Stimulated activated memory B cell treated with anti-CD40 and anti-IgM and Interleukin-4, amounts not matched to agents 10 μg/mL and 1 μg/mL and 100 μg/mL, for 72 hours (primary cell): Measurements from ENCODE around the gene FREM1.

Experiments used
- ATAC-seq: fragments of 150-1000 bp; cut with Tn5 transposase; 2 replicates; pipeline ENCODE4 v1.10.0; 2021
- H3K27ac Mint-ChIP-seq: one replicate; pipeline ENCODE4 v1.8.0; 2022; ENCODE audit warnings: mild to moderate bottlenecking, mixed read lengths
- H3K27me3 Mint-ChIP-seq: one replicate; pipeline ENCODE4 v1.8.0; 2022; ENCODE audit warnings: mixed read lengths
- H3K36me3 Mint-ChIP-seq: one replicate; pipeline ENCODE4 v1.8.0; 2022; ENCODE audit warnings: mixed read lengths
- H3K4me1 Mint-ChIP-seq: one replicate; pipeline ENCODE4 v1.8.0; 2022; ENCODE audit warnings: mixed read lengths
- H3K4me3 Mint-ChIP-seq: one replicate; pipeline ENCODE4 v1.8.0; 2022; ENCODE audit warnings: mild to moderate bottlenecking, moderate library complexity, mixed read lengths
- H3K9me3 Mint-ChIP-seq: one replicate; pipeline ENCODE4 v1.8.0; 2022; ENCODE audit warnings: mixed read lengths

FREM1 gene

GRCh38 chr9:14749741-14750211 is 160.5 kb downstream of the FREM1 start:
- H3K27ac Mint-ChIP-seq, result no peak overlapping the region

DNA sequence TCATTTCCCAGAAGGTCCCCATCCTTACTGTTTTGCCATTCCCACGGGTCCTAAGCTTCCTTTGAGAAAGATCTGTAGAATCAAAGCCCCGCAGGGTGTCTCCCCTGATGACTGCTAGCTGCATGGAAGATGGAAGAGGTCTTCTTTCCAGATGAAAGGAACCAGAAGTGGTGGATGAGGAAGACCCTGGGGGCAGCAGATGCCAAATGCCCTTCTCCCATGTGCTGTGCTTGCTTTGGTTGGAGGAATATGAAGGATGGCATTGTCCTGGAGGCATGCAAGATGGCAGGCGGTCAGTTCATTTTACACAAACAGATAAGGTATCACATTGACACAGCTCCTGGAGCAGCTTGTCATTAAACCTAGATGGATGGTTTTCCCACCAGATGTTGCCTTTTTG is 161.9 kb downstream of the FREM1 start:
- Mint-ChIP-seq H3K9me3 (peaks cover 4% of the 10 kb centered on the region), H3K4me3 (no peak overlapping the region), H3K27ac (no peak overlapping the region), H3K36me3 (no peaks in the 10 kb centered on the region), H3K27me3 (peaks cover 19% of the 10 kb centered on the region), H3K4me1 (no peaks in the 10 kb centered on the region)
- no peak for ATAC-seq

More at GRCh38 chr9:14749741-14750211, 160.5 kb downstream of the FREM1 start:
- Mint-ChIP-seq H3K4me3 (no peak overlapping the region), H3K36me3 (no peaks in the 10 kb centered on the region), H3K27me3 (peaks cover 19% of the 10 kb centered on the region), H3K4me1 (no peaks in the 10 kb centered on the region), H3K9me3 (peaks cover 3% of the 10 kb centered on the region)
- no peak for ATAC-seq

- H3K27ac Mint-ChIP-seq, result no peak overlapping the region
- H3K4me3 Mint-ChIP-seq, result no peak overlapping the region
- no peaks in the 10 kb centered on the region for H3K36me3 Mint-ChIP-seq
- H3K27me3 Mint-ChIP-seq, result peaks cover 19% of the 10 kb centered on the region
- no peaks in the 10 kb centered on the region for H3K4me1 Mint-ChIP-seq
- peaks cover 4% of the 10 kb centered on the region for H3K9me3 Mint-ChIP-seq
- ATAC-seq, result no peak
Measured at GRCh38 chr9:14747111-14747510, 163.1 kb downstream of the FREM1 start.

- H3K9me3 Mint-ChIP-seq, result peaks cover 4% of the 10 kb centered on the region
- no peak overlapping the region for H3K4me3 Mint-ChIP-seq
- H3K4me1 Mint-ChIP-seq, result no peaks in the 10 kb centered on the region
- no peaks in the 10 kb centered on the region for H3K36me3 Mint-ChIP-seq
- no peak for ATAC-seq
- peaks cover 19% of the 10 kb centered on the region for H3K27me3 Mint-ChIP-seq
- no peak overlapping the region for H3K27ac Mint-ChIP-seq
Measured at GRCh38 chr9:14746626-14747025, 163.6 kb downstream of the FREM1 start.

DNA sequence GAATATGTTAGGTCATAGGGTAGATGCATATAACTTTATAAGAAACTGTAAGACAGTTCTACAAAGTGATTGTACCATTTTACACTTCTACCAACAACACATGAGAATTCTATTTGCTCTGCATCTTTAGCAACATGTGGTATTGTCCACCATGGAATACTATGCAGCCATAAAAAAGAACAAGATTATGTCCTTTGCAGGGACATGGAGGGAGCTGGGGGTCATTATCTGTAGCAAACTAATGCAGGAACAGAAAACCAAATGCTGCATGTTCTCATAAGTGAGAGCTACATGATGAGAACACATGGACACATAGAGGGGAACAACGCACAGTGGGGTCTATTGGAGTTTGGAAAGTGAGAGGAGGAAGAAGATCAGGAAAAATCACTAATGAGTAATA is 165.5 kb downstream of the FREM1 start:
- no peak overlapping the region for H3K27ac Mint-ChIP-seq
- peaks cover 4% of the 10 kb centered on the region for H3K9me3 Mint-ChIP-seq
- H3K36me3 Mint-ChIP-seq, result no peaks in the 10 kb centered on the region
- H3K4me3 Mint-ChIP-seq, result no peak overlapping the region
- peaks cover 19% of the 10 kb centered on the region for H3K27me3 Mint-ChIP-seq
- no peak for ATAC-seq
- no peaks in the 10 kb centered on the region for H3K4me1 Mint-ChIP-seq

DNA sequence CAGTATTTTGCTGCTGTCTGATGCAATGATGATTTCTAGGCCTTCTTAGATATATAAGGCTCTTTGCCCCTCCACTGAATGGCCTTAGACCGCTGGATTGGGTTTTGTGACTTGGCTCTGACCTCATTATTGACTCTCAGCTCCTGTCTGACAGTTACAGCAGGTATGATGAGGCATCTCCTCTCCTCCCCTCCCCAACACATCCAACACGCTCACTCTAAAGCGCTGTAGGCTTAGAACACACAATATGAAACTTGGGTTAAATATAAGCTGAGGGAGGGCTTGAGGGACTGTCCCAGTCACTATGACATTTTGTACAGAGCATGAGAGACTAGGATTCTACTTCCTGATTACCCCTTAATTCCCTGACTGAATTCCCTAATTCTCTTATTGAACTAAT is 168.9 kb downstream of the FREM1 start:
- peaks cover 12% of the 10 kb centered on the region for H3K27me3 Mint-ChIP-seq
- no peak overlapping the region for H3K27ac Mint-ChIP-seq
- peaks cover 4% of the 10 kb centered on the region for H3K9me3 Mint-ChIP-seq
- H3K4me1 Mint-ChIP-seq, result no peaks in the 10 kb centered on the region
- H3K4me3 Mint-ChIP-seq, result no peak overlapping the region
- H3K36me3 Mint-ChIP-seq, result no peaks in the 10 kb centered on the region
- no peak for ATAC-seq

- no peaks in the 10 kb centered on the region for H3K4me1 Mint-ChIP-seq
- no peak overlapping the region for H3K27ac Mint-ChIP-seq
- no peaks in the 10 kb centered on the region for H3K36me3 Mint-ChIP-seq
- no peaks in the 10 kb centered on the region for H3K9me3 Mint-ChIP-seq
- no peak overlapping the region for H3K4me3 Mint-ChIP-seq
- H3K27me3 Mint-ChIP-seq, result peaks cover 19% of the 10 kb centered on the region
- ATAC-seq, result no peak
Measured at GRCh38 chr9:14733133-14733532, 177.1 kb downstream of the FREM1 start.

DNA sequence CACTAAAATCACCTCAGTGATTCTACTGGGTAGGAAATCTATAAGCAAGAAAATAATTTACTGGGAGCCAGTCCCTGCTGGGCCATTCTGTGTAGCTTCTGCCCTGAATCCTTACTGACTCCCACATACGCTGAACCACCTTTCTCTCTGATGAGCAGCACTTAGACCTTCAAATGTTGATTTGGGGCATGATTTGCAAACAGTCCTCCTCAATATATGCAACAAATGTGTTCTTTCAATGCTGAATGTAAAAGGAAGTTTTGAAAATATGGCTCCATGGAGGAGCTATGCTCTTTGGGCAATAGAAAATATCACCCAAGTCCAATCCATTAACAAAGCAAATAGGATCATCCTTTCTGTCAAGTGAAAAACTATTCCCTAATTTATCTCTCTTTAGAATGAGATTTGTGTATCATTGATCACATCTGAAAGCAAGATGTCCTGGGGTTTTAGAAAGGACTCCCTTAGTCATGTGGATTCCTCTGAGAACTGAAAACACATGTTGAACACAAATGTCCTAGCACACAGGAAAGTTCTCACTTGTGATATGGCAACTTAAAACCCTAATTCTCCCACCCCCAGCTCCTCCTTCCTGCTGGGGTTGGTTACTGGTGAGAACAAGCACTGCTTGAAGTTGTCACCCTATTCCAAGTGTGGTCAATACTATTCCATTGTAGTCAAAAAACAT is 178.8 kb downstream of the FREM1 start:
- Mint-ChIP-seq H3K36me3 (no peaks in the 10 kb centered on the region), H3K9me3 (no peaks in the 10 kb centered on the region), H3K27me3 (peaks cover 9% of the 10 kb centered on the region), H3K4me3 (no peak overlapping the region), H3K4me1 (no peaks in the 10 kb centered on the region), H3K27ac (no peak overlapping the region)
- no peak for ATAC-seq

GRCh38 chr9:14730461-14730898 is 179.7 kb downstream of the FREM1 start:
- H3K36me3 Mint-ChIP-seq, result no peaks in the 10 kb centered on the region
- no peak for ATAC-seq
- no peaks in the 10 kb centered on the region for H3K9me3 Mint-ChIP-seq
- H3K4me3 Mint-ChIP-seq, result no peak overlapping the region
- H3K27ac Mint-ChIP-seq, result no peak overlapping the region
- H3K27me3 Mint-ChIP-seq, result peaks cover 9% of the 10 kb centered on the region
- H3K4me1 Mint-ChIP-seq, result no peaks in the 10 kb centered on the region

GRCh38 chr9:14723301-14723700 is 186.9 kb downstream of the FREM1 start:
- Mint-ChIP-seq H3K27ac (no peak overlapping the region), H3K9me3 (no peaks in the 10 kb centered on the region), H3K4me1 (no peaks in the 10 kb centered on the region), H3K4me3 (no peak overlapping the region), H3K36me3 (no peaks in the 10 kb centered on the region), H3K27me3 (no peaks in the 10 kb centered on the region)
- no peak for ATAC-seq

GRCh38 chr9:14722391-14723035 is 187.7 kb downstream of the FREM1 start, which contains the start of gene CER1:
Gene CER1 (minus strand): TSS chr9:14722733. CDS start chr9:14722672, 61 bp downstream.
- Mint-ChIP-seq H3K27me3 (no peaks in the 10 kb centered on the region), H3K27ac (no peak within 1 kb of the TSS), H3K4me1 (no peaks in the 10 kb centered on the region), H3K4me3 (no peak within 1 kb of the TSS), H3K36me3 (no peaks in the 10 kb centered on the region), H3K9me3 (no peaks in the 10 kb centered on the region)
- ATAC-seq, result no peak

DNA sequence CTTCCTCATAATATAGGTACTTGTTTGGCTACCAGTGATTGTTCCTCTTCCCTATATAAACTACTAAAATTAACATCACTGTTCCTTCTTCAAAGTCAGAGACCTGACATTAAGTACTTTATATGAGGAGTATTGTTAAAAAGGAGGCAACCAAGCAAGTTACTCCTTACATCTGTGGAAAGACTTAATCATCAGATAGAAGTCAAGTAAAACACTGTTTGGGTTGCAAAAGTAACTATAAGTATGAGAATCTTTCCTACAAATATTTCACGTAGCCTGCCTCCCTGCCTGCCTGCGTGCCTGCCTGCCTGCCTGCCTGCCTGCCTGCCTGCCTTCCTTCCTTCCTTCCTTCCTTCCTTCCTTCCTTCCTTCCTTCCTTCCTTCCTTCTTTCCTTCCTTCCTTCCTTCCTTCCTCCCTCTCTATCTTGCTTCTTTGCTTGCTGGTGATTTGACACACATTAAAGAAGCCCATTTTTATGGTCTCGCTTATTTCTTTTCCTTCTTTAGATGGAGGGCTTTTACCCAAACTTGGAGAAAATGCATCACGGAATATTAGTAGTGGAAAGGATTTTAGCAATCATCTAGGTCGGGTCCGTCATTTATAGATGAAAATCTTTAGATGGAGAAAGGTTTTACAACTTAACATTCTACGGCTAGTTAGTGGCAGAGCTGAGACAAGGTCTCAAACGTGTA is 190.9 kb downstream of the FREM1 start:
- no peak for ATAC-seq
- no peaks in the 10 kb centered on the region for H3K4me1 Mint-ChIP-seq
- H3K27me3 Mint-ChIP-seq, result no peaks in the 10 kb centered on the region
- H3K27ac Mint-ChIP-seq, result no peak overlapping the region
- no peak overlapping the region for H3K4me3 Mint-ChIP-seq
- no peaks in the 10 kb centered on the region for H3K36me3 Mint-ChIP-seq
- H3K9me3 Mint-ChIP-seq, result no peaks in the 10 kb centered on the region

- H3K27me3 Mint-ChIP-seq, result no peaks in the 10 kb centered on the region
- no peak for ATAC-seq
- no peak overlapping the region for H3K4me3 Mint-ChIP-seq
- H3K27ac Mint-ChIP-seq, result no peak overlapping the region
- peaks cover 3% of the 10 kb centered on the region for H3K36me3 Mint-ChIP-seq
- H3K4me1 Mint-ChIP-seq, result peaks cover 12% of the 10 kb centered on the region
- H3K9me3 Mint-ChIP-seq, result peaks cover 2% of the 10 kb centered on the region
Measured at GRCh38 chr9:14715102-14715501, 195.1 kb downstream of the FREM1 start.

GRCh38 chr9:14713187-14713767 is 197.0 kb downstream of the FREM1 start:
- H3K4me1 Mint-ChIP-seq, result peaks cover 12% of the 10 kb centered on the region
- H3K9me3 Mint-ChIP-seq, result peaks cover 5% of the 10 kb centered on the region
- no peaks in the 10 kb centered on the region for H3K27me3 Mint-ChIP-seq
- H3K36me3 Mint-ChIP-seq, result peaks cover 6% of the 10 kb centered on the region
- no peak overlapping the region for H3K4me3 Mint-ChIP-seq
- no peak overlapping the region for H3K27ac Mint-ChIP-seq
- ATAC-seq, result no peak

DNA sequence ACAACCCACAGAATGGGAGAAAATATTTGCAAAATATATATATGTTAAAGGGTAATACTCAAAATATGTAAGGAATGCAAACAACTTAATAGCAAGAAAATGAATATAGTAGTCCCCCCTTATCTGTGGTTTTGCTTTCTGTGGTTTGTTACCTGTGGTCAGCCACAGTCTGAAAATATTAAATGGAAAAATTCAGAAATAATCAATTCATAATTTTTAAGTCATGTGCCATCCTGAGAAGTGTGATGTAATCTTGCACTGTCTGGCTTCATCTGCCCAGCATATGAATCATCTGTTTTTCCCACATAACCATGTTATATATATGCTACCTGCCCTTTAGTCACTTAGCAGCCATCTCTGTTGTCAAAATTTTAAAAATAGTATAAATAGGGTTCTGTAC is 199.4 kb downstream of the FREM1 start:
- Mint-ChIP-seq H3K4me1 (peaks cover 24% of the 10 kb centered on the region), H3K27me3 (no peaks in the 10 kb centered on the region), H3K36me3 (peaks cover 6% of the 10 kb centered on the region), H3K4me3 (no peak overlapping the region), H3K9me3 (peaks cover 8% of the 10 kb centered on the region), H3K27ac (no peak overlapping the region)
- no peak for ATAC-seq
